Smooth muscle cell (in vitro differentiated cells): Measurements from ENCODE around the gene ARMC3. TPM values are rescaled to one million over a fixed set of nuclear protein-coding genes. Genes with fewer than 3 reads are reported as not detected.

Experiments
- DNase-seq: peaks from one replicate; lab custom pipeline; 2025; ENCODE audit not compliant: unreplicated experiment; lab: John Stamatoyannopoulos, UW
- H2AFZ ChIP-seq: fragments of 200-600 bp; sonication (generic); 2 replicates; pipeline ENCODE4 v1.6.0; 2016; ENCODE audit warnings: antibody characterized with exemption, low read depth, mild to moderate bottlenecking
- H3F3A ChIP-seq: fragments of 200-600 bp; sonication (generic); 2 replicates; pipeline ENCODE4 v1.6.0; 2017; ENCODE audit warnings: antibody characterized with exemption, low read depth
- H3K27ac ChIP-seq: fragments of 200-600 bp; sonication (generic); 2 replicates; pipeline ENCODE4 v1.5.1; 2016; ENCODE audit warnings: low read depth, mild to moderate bottlenecking
- H3K27me3 ChIP-seq: fragments of 200-600 bp; sonication (generic); 2 replicates; pipeline ENCODE4 v1.6.1; 2016; ENCODE audit warnings: low read depth, mild to moderate bottlenecking
- H3K36me3 ChIP-seq: fragments of 200-600 bp; sonication (generic); 2 replicates; pipeline ENCODE4 v1.5.1; 2016; ENCODE audit warnings: low read depth
- H3K4me1 ChIP-seq: fragments of 200-600 bp; sonication (generic); 2 replicates; pipeline ENCODE4 v1.5.1; 2016; ENCODE audit warnings: low read depth
- H3K4me2 ChIP-seq: fragments of 200-600 bp; sonication (generic); 2 replicates; pipeline ENCODE4 v1.6.0; 2016; ENCODE audit warnings: mild to moderate bottlenecking
- H3K4me3 ChIP-seq: fragments of 200-600 bp; sonication (generic); 2 replicates; pipeline ENCODE4 v1.5.1; 2016; ENCODE audit warnings: mild to moderate bottlenecking
- H3K79me2 ChIP-seq: fragments of 200-600 bp; sonication (generic); 2 replicates; pipeline ENCODE4 v1.6.0; 2016; ENCODE audit warnings: low read depth, mild to moderate bottlenecking
- H3K9ac ChIP-seq: fragments of 200-600 bp; sonication (generic); 2 replicates; pipeline ENCODE4 v1.6.0; 2016; ENCODE audit warnings: low read depth
- H3K9me3 ChIP-seq: fragments of 200-600 bp; sonication (generic); replicated peaks from 2 replicates; pipeline ENCODE4 v1.5.1; 2016; ENCODE audit warnings: low read depth
- H4K20me1 ChIP-seq: fragments of 200-600 bp; sonication (generic); 2 replicates; pipeline ENCODE4 v1.6.0; 2016; ENCODE audit warnings: low read depth
- CTCF ChIP-seq: fragments of 200-600 bp; sonication (generic); IDR thresholded peaks from 2 replicates; pipeline ENCODE4 v1.5.1; 2017; ENCODE audit warnings: borderline replicate concordance, mild to moderate bottlenecking, antibody characterized with exemption; ENCODE audit not compliant: insufficient read depth, poor library complexity, severe bottlenecking
- WGBS: methylation state at CpG from one replicate; pipeline ENCODE4 v1.1.7; 2016; ENCODE audit warnings: low lambda C conversion rate; 5-methylcytosine and 5-hydroxymethylcytosine counted together
- polyA plus RNA-seq: library from polyadenylated mRNA; unstranded; fragments of >200 nt; fragmentation: Nextera tagmentation; extraction: Ambion mirVana; gene quantifications from 2 replicates; pipeline ENCODE4 v1.2.1, GENCODE V29; 2016
- total RNA-seq: library from RNA; depleted of rRNA; stranded (reverse); fragments of >200 nt; gene quantifications from 2 replicates; pipeline ENCODE4 v1.2.3, GENCODE V29; 2014

ARMC3 gene
- total and polyA plus RNA-seq, 2 experiments from 2014 or later, result 0.46 TPM; not detected in 1

DNA sequence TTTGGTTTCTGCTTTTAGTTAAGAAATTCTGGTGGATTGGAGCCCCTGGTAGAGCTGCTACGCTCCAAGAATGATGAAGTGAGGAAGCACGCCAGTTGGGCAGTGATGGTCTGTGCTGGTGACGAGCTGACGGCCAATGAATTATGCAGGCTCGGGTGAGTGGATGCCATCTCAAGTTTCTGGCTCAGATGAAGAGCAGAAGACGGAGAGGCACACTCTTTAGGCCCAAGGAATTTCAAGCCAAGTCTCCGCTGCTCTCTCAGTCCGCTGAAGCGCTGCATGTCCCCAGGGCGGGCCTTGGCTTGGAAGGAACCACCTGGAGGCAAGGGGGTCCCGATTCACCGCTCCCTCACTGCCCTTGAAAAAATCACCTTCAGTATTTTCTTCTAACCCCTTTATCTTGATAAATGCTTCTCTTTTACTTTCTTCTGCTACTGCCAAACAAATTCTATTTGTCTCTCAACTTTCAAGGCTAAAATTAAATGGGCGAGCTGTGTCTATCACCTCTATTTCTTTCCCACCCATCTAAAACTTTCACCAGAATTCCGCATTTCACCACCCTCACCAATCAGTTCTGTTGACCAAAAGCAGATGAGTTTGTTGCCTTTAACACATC lies 74.2 kb downstream of the ARMC3 start:
- WGBS, result 60% methylated on average over 14 of the region's 14 CpGs
- no peak overlapping the region for H3K4me2 ChIP-seq
- H2AFZ ChIP-seq, result no peak overlapping the region
- TF ChIP-seq CTCF, result no peak
- H3K4me1 ChIP-seq, result no peaks in the 10 kb centered on the region
- H3K36me3 ChIP-seq, result no peaks in the 10 kb centered on the region
- H3K27ac ChIP-seq, result no peak overlapping the region
- H3F3A ChIP-seq, result no peaks in the 10 kb centered on the region
- H3K27me3 ChIP-seq, result no peaks in the 10 kb centered on the region
- no peak for DNase-seq
- no peak overlapping the region for H3K4me3 ChIP-seq
- H3K9me3 ChIP-seq, result no peaks in the 10 kb centered on the region
- H4K20me1 ChIP-seq, result no peaks in the 10 kb centered on the region
- H3K79me2 ChIP-seq, result no peaks in the 10 kb centered on the region
- H3K9ac ChIP-seq, result no peak overlapping the region

- Histone ChIP-seq H3F3A (no peaks in the 10 kb centered on the region), H4K20me1 (no peaks in the 10 kb centered on the region), H3K4me2 (no peak overlapping the region), H3K79me2 (no peaks in the 10 kb centered on the region), H3K4me3 (no peak overlapping the region), H3K4me1 (no peaks in the 10 kb centered on the region), H3K9ac (no peak overlapping the region), H2AFZ (no peak overlapping the region), H3K36me3 (no peaks in the 10 kb centered on the region), H3K27ac (no peak overlapping the region), H3K9me3 (no peaks in the 10 kb centered on the region), H3K27me3 (no peaks in the 10 kb centered on the region)
- 95% methylated on average over 12 of the region's 12 CpGs for WGBS
- TF ChIP-seq CTCF, result no peak
- DNase-seq, result no peak
These were observed 77.3 kb downstream of the ARMC3 start for GRCh38 chr10:23005150-23005549.

DNA sequence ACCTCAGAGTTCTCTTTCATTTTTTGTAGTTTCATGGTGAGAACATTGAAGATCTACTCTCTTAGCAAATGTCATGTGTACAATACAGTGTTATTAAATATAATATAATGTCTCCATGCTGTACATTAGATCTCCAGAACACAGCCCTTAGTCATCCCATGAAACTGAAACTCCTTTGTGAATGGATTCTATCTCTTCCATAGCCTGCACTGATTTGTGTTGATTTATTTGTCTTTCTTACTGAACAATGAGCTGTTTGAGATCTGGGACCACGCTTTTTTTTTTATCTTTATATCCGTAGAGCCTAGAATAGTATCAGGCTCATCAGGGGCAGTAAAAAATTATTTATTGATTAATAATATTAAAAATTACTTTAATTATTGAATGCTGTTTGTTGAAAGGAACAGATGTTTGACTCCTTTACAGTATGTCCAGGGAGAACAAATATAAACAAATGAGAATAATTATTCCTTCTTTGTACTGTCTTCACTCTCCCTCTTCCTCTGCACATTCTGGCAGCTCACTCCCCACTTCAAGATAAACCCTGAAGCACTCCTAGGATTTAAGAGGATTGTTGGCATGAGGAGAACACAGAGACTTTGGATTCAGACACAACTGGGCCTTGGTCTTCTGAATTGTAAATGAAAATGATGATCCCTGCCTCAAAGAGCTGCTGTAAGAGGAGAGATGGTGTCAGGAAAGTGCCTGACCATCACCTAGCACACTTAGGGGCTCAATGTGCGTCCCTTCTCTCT lies 85.9 kb downstream of the ARMC3 start:
- peaks cover 17% of the 10 kb centered on the region for H3K27me3 ChIP-seq
- no peak overlapping the region for H2AFZ ChIP-seq
- H3K4me1 ChIP-seq, result no peaks in the 10 kb centered on the region
- H3F3A ChIP-seq, result no peaks in the 10 kb centered on the region
- no peaks in the 10 kb centered on the region for H3K9me3 ChIP-seq
- no peak overlapping the region for H3K4me3 ChIP-seq
- H4K20me1 ChIP-seq, result no peaks in the 10 kb centered on the region
- no peaks in the 10 kb centered on the region for H3K79me2 ChIP-seq
- H3K27ac ChIP-seq, result no peak overlapping the region
- TF ChIP-seq CTCF, result no peak
- no peak overlapping the region for H3K9ac ChIP-seq
- no peak overlapping the region for H3K4me2 ChIP-seq
- no peak for DNase-seq
- H3K36me3 ChIP-seq, result no peaks in the 10 kb centered on the region
- WGBS, result 91% methylated on average over 3 of the region's 3 CpGs
